Measurements from ENCODE around the gene FN3KRP. TPM values are rescaled to one million over a fixed set of nuclear protein-coding genes. Genes with fewer than 3 reads are reported as not detected.

The FN3KRP gene
- total and polyA plus RNA-seq, 2 of the 13 experiments (the other 11 are each of a cell fraction or from before 2014, with no cell fraction given) = 22.4 to 28.2 TPM

DNA sequence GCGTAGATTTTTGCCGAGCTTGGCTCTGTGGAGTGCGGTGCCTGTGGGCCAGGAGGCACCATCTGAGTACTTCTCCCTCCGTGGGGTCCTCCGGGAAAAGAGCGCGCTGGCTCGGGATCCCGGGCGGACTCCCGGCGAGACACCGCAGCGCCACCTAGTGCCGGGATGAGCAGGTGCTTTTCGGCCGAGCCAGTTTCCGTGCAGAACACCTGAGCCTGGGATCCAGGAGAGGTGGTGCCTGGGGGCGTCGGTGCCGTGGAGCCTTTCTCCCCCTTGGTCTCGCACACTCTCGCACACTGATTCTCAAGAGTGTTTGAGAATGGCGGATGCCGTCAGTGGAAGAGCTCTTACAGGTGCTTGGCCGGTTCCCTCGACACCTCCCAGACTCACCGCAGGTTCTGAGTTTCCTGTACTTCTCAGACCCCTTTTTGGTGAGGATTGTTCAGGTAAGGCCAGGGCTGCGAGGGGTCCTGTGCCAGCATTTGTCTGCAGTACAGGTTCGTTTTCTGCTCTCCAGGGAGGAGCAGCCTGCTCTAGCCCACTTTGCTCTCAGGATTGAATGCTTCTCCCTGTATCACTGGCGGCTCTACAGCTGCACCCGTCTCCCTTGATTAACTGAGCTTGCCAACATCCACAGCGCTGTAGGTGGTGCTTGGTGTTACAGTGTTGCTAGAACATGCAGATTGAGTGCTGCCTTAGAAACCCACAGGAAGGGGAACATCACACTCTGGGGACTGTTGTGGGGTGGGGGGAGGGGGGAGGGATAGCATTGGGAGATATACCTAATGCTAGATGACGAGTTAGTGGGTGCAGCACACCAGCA, 58.7 kb downstream of the FN3KRP start (continued):
- TF ChIP-seq, protein P1, sequence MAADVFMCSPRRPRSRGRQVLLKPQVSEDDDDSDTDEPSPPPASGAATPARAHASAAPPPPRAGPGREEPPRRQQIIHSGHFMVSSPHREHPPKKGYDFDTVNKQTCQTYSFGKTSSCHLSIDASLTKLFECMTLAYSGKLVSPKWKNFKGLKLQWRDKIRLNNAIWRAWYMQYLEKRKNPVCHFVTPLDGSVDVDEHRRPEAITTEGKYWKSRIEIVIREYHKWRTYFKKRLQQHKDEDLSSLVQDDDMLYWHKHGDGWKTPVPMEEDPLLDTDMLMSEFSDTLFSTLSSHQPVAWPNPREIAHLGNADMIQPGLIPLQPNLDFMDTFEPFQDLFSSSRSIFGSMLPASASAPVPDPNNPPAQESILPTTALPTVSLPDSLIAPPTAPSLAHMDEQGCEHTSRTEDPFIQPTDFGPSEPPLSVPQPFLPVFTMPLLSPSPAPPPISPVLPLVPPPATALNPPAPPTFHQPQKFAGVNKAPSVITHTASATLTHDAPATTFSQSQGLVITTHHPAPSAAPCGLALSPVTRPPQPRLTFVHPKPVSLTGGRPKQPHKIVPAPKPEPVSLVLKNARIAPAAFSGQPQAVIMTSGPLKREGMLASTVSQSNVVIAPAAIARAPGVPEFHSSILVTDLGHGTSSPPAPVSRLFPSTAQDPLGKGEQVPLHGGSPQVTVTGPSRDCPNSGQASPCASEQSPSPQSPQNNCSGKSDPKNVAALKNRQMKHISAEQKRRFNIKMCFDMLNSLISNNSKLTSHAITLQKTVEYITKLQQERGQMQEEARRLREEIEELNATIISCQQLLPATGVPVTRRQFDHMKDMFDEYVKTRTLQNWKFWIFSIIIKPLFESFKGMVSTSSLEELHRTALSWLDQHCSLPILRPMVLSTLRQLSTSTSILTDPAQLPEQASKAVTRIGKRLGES (CRISPR knock-in tag; IDR thresholded peaks at IDR 0.05; ENCODE audit: borderline replicate concordance) = no peak
- no peak for TF ChIP-seq JUND (CRISPR knock-in tag; IDR thresholded peaks at IDR 0.05)
- TF ChIP-seq ZFP36L1 (CRISPR knock-in tag; IDR thresholded peaks at IDR 0.05) = no peak
- TF ChIP-seq HCFC1 (IDR thresholded peaks at IDR 0.05; ENCODE audit: low read depth, low read length) = no peak
- TF ChIP-seq, protein P2, sequence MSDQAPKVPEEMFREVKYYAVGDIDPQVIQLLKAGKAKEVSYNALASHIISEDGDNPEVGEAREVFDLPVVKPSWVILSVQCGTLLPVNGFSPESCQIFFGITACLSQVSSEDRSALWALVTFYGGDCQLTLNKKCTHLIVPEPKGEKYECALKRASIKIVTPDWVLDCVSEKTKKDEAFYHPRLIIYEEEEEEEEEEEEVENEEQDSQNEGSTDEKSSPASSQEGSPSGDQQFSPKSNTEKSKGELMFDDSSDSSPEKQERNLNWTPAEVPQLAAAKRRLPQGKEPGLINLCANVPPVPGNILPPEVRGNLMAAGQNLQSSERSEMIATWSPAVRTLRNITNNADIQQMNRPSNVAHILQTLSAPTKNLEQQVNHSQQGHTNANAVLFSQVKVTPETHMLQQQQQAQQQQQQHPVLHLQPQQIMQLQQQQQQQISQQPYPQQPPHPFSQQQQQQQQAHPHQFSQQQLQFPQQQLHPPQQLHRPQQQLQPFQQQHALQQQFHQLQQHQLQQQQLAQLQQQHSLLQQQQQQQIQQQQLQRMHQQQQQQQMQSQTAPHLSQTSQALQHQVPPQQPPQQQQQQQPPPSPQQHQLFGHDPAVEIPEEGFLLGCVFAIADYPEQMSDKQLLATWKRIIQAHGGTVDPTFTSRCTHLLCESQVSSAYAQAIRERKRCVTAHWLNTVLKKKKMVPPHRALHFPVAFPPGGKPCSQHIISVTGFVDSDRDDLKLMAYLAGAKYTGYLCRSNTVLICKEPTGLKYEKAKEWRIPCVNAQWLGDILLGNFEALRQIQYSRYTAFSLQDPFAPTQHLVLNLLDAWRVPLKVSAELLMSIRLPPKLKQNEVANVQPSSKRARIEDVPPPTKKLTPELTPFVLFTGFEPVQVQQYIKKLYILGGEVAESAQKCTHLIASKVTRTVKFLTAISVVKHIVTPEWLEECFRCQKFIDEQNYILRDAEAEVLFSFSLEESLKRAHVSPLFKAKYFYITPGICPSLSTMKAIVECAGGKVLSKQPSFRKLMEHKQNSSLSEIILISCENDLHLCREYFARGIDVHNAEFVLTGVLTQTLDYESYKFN (CRISPR knock-in tag; conservative IDR thresholded peaks at IDR 0.05) = no peak
- TF ChIP-seq RARA (CRISPR knock-in tag; IDR thresholded peaks at IDR 0.05) = 0 out of 2 replicates have a peak, but pooled peaks have one; percentile 10
- no peak for TF ChIP-seq RARG (CRISPR knock-in tag; IDR thresholded peaks at IDR 0.05; ENCODE audit: low read depth)
- TF ChIP-seq, protein P3, sequence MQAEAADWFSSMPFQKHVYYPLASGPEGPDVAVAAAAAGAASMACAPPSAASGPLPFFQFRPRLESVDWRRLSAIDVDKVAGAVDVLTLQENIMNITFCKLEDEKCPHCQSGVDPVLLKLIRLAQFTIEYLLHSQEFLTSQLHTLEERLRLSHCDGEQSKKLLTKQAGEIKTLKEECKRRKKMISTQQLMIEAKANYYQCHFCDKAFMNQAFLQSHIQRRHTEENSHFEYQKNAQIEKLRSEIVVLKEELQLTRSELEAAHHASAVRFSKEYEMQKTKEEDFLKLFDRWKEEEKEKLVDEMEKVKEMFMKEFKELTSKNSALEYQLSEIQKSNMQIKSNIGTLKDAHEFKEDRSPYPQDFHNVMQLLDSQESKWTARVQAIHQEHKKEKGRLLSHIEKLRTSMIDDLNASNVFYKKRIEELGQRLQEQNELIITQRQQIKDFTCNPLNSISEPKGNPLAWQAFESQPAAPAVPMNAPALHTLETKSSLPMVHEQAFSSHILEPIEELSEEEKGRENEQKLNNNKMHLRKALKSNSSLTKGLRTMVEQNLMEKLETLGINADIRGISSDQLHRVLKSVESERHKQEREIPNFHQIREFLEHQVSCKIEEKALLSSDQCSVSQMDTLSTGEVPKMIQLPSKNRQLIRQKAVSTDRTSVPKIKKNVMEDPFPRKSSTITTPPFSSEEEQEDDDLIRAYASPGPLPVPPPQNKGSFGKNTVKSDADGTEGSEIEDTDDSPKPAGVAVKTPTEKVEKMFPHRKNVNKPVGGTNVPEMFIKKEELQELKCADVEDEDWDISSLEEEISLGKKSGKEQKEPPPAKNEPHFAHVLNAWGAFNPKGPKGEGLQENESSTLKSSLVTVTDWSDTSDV (CRISPR knock-in tag; IDR thresholded peaks at IDR 0.05) = no peak
- no peak for TF ChIP-seq SP4 (CRISPR knock-in tag; IDR thresholded peaks at IDR 0.05)
- no peak for TF ChIP-seq IKZF1 (IDR thresholded peaks at IDR 0.05)
- TF ChIP-seq MLLT10 (CRISPR knock-in tag; IDR thresholded peaks at IDR 0.05) = no peak
- TF ChIP-seq ZNF550 (CRISPR knock-in tag; IDR thresholded peaks at IDR 0.05; ENCODE audit: borderline replicate concordance) = no peak
- TF ChIP-seq, protein P4, sequence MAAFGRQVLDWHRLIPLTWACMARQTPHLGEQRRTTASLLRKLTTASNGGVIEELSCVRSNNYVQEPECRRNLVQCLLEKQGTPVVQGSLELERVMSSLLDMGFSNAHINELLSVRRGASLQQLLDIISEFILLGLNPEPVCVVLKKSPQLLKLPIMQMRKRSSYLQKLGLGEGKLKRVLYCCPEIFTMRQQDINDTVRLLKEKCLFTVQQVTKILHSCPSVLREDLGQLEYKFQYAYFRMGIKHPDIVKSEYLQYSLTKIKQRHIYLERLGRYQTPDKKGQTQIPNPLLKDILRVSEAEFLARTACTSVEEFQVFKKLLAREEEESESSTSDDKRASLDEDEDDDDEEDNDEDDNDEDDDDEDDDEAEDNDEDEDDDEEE (CRISPR knock-in tag; IDR thresholded peaks at IDR 0.05) = no peak
- no peak for TF ChIP-seq TCF12 (IDR thresholded peaks at IDR 0.05)
- no peak for TF ChIP-seq TCF12 (CRISPR knock-in tag; IDR thresholded peaks at IDR 0.05)
- TF ChIP-seq RXRB (CRISPR knock-in tag; IDR thresholded peaks at IDR 0.05; ENCODE audit: borderline replicate concordance) = no peak
- no peak for TF ChIP-seq ZFP36 (IDR thresholded peaks at IDR 0.05; ENCODE audit: borderline replicate concordance, low read depth, low read length, partially characterized antibody)
- TF ChIP-seq ZNF337 (CRISPR knock-in tag; IDR thresholded peaks at IDR 0.05; ENCODE audit: borderline replicate concordance, low read depth) = no peak
- TF ChIP-seq, protein P5, sequence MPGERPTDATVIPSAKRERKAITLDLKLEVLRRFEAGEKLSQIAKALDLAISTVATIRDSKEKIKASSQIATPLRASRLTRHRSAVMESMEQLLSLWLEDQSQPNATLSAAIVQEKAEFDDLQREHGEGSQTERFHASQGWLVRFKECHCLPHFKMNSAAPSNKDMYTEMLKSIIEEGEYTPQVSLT (CRISPR knock-in tag; IDR thresholded peaks at IDR 0.05; ENCODE audit: borderline replicate concordance, low read depth) = no peak
